Body of pancreas (tissue), 4 donors: ENCODE results near the gene PLA2G4B. TPM values are rescaled to one million over a fixed set of nuclear protein-coding genes. Genes with fewer than 3 reads are reported as not detected.
"Not testable (repeated sequence)": the region's sequence is repeated elsewhere in the genome, so short reads cannot be mapped to it uniquely, and the experiment has no call there.

ENCODE experiments used
- ATAC-seq: fragments of 150-250 bp; one replicate; pipeline ENCODE4 v1.9.1; 2016
- DNase-seq, 4 donors: peaks; one replicate each; pipeline ENCODE4 v3.0.0-alpha.2; 2019
- H3K27ac ChIP-seq, 4 donors: fragments of 200-600 bp; sonication (generic); 1 replicate in 3 of 4; 2 replicates in 1 of 4; pipeline versions ENCODE4 v1.5.1 to v1.6.1; 2016 to 2019; ENCODE audit warnings: mild to moderate bottlenecking in 1 of 4, mixed read lengths in 1 of 4, moderate library complexity in 1 of 4
- H3K27me3 ChIP-seq, 2 donors: fragments of 200-600 bp; sonication (generic); one replicate each; pipeline ENCODE4 v1.6.0; 2016; ENCODE audit warnings: mild to moderate bottlenecking in 1 of 2
- H3K36me3 ChIP-seq, 2 donors: fragments of 200-600 bp; sonication (generic); replicated peaks in 1 of 2; 2 replicates each; pipeline ENCODE4 v1.5.1; 2016; ENCODE audit warnings: low read depth in 2 of 2; ENCODE audit not compliant: insufficient read depth in 1 of 2
- H3K4me1 ChIP-seq: fragments of 200-600 bp; sonication (generic); one replicate; pipeline ENCODE4 v1.6.0; 2016
- H3K4me3 ChIP-seq, 2 donors: fragments of 200-600 bp; sonication (generic); 1 replicate in 1 of 2; 2 replicates in 1 of 2; pipeline ENCODE4 v1.5.1; 2016 to 2019
- H3K9me3 ChIP-seq, 3 donors: fragments of 200-600 bp; sonication (generic); 1 replicate in 2 of 3; 2 replicates in 1 of 3; pipeline ENCODE4 v1.5.1; 2016
- CTCF ChIP-seq, 7 experiments: fragments of 450-650 bp in 4 of 7; fragments of 200-600 bp in 3 of 7; sonication (generic) in 3 of 7; IDR thresholded peaks; one replicate each; pipeline ENCODE4 v1.5.1; 2016 to 2019; ENCODE audit warnings: antibody characterized with exemption in 7 of 7
- POLR2A ChIP-seq, 3 donors: fragments of 450-650 bp; IDR thresholded peaks; one replicate each; pipeline ENCODE4 v1.6.1; 2016; ENCODE audit warnings: antibody characterized with exemption in 3 of 3, mild to moderate bottlenecking in 2 of 3
- WGBS, 2 donors: methylation state at CpG; one replicate each; pipeline ENCODE4 v1.1.5; 2017; 5-methylcytosine and 5-hydroxymethylcytosine counted together
- intact Hi-C: fragments of 100-400 bp; cut with DNase I; formaldehyde crosslinking; loops from one replicate; pipeline ENCODE4 v1.15.1; 2023
- total RNA-seq, 2 donors: library from RNA; depleted of rRNA; stranded (reverse); fragments of >200 nt; gene quantifications; one replicate each; pipeline ENCODE4 v1.1.0, GENCODE V29; 2016

Gene PLA2G4B
- total RNA-seq, 2 donors from 2014 or later: 17.4 to 18.1 TPM

GRCh38 chr15:41828807-41829141 is 9.9 kb upstream of the PLA2G4B start:
- Histone ChIP-seq H3K4me3 (peak overlapping the region; percentile 29 to 65), H3K4me1 (peaks cover 28% of the 10 kb centered on the region), H3K9me3 (no peaks in the 10 kb centered on the region), H3K27me3 (no peaks in the 10 kb centered on the region), H3K36me3 (no peaks in the 10 kb centered on the region), H3K27ac (peak overlapping the region in 1 of 4 donors; percentile 86)
- DNase-seq (no peak), ATAC-seq (no peak)
- 6 to 11% methylated on average over 6 of the region's 6 CpGs for WGBS, 2 donors
- intact Hi-C loops: no loop called here
- no peak for TF ChIP-seq POLR2A (IDR thresholded peaks at IDR 0.05)
- no peak for TF ChIP-seq CTCF (IDR thresholded peaks at IDR 0.05)

GRCh38 chr15:41829959-41830646 is 8.5 kb upstream of the PLA2G4B start:
- Histone ChIP-seq H3K4me3 (no peak overlapping the region), H3K9me3 (no peaks in the 10 kb centered on the region), H3K4me1 (peaks cover 28% of the 10 kb centered on the region), H3K27me3 (no peaks in the 10 kb centered on the region), H3K27ac (no peak overlapping the region), H3K36me3 (no peaks in the 10 kb centered on the region)
- 86 to 95% methylated on average over 9 to 10 of the region's 13 CpGs for whole genome bisulfite sequencing, 2 donors
- no peak for ATAC-seq
- intact Hi-C loops: no loop called here
- DNase-seq: peak in 1 of 4 donors; percentile 57
- TF ChIP-seq CTCF (IDR thresholded peaks at IDR 0.05) (no peak), POLR2A (IDR thresholded peaks at IDR 0.05) (no peak)

DNA sequence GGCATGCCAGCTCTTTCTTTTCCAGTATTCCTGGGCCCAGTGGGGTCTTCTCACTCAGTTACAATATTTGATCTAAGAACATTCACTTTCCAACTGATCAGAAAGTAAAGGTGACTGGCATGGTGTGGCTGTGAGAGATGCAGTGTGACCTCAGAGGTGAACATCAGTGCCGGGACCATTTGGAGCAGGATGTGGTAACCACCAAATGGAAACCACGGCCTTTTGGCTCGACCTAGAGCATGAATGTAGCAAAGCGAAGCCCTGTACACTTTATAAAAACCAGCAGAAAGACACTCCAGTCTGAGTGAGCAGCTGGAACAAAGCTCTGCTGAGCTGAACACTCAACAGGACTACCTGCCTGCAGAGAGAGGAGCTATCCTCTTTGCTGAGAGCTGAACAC is 7.4 kb upstream of the PLA2G4B start:
- H3K27me3 ChIP-seq, H3K9me3 ChIP-seq, ATAC-seq, intact Hi-C loops, H3K36me3 ChIP-seq, H3K4me3 ChIP-seq, DNase-seq, H3K27ac ChIP-seq: not testable (repeated sequence)
- H3K4me1 ChIP-seq: peaks cover 28% of the 10 kb centered on the region
- WGBS, 2 donors: 71 to 95% methylated on average over 4 of the region's 4 CpGs

DNA sequence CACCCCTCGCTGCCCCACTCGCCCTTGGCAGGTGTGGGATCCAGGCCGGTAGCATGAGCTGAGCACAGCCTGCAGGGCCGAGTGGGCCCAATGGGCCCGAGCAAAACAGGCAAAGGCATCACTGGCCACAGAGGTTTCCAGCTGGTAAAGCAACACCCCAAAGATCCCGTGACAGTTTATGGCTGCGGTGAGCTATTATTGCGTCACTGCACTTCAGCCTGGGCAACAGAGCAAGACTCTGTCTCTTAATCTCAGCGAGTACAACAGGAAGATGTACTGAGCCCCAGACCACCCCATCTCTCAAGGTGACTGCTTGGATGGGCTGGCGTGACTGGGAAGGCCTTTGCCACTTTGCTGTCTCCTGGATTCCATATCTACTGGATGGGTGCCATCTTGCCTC is 6.4 kb upstream of the PLA2G4B start:
- Histone ChIP-seq H3K4me3 (no peak overlapping the region), H3K36me3 (no peaks in the 10 kb centered on the region), H3K27me3 (no peaks in the 10 kb centered on the region), H3K4me1 (peaks cover 26% of the 10 kb centered on the region), H3K27ac (no peak overlapping the region), H3K9me3 (no peaks in the 10 kb centered on the region)
- ATAC-seq (no peak), DNase-seq (no peak)
- TF ChIP-seq CTCF (IDR thresholded peaks at IDR 0.05) (no peak), POLR2A (IDR thresholded peaks at IDR 0.05) (no peak)
- intact Hi-C loops: no loop called here
- 92 to 93% methylated on average over 10 of the region's 10 CpGs for WGBS, 2 donors

DNA sequence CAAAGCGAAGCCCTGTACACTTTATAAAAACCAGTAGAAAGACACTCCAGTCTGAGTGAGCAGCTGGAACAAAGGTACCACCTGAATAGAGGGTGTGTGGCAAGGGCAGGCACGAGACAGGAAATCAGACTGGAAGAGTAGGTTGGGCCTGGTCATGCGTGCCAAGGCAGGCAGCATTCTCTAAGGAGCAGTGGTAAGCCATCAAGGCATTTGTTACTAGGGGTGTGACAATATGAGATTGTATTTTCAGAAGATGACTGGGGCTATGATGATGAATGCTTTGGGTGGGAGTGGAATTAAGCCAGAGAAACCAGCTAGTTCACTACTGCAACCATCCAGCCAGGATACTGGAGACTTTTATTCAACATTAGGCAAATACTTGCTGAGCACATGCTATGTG is 5.8 kb upstream of the PLA2G4B start:
- WGBS, 2 donors: 69 to 71% methylated on average over 3 of the region's 3 CpGs
- TF ChIP-seq POLR2A (IDR thresholded peaks at IDR 0.05) (no peak), CTCF (IDR thresholded peaks at IDR 0.05) (no peak)

More for the DNA sequence above, 5.8 kb upstream of the PLA2G4B start:
- H3K36me3 ChIP-seq: no peaks in the 10 kb centered on the region
- ATAC-seq (no peak), DNase-seq (no peak)
- H3K27me3 ChIP-seq: no peaks in the 10 kb centered on the region
- H3K4me3 ChIP-seq: no peak overlapping the region
- intact Hi-C loops: no loop called here
- peaks cover 20% of the 10 kb centered on the region for H3K4me1 ChIP-seq
- no peaks in the 10 kb centered on the region for H3K9me3 ChIP-seq
- H3K27ac ChIP-seq: no peak overlapping the region
